ENCODE data around the gene RBM33.
A peak's percentile ranks its signal among the peaks of the same experiment; 100 is the strongest.

Gene RBM33

GRCh38 chr7:155798673-155799439 lies 154.4 kb downstream of the RBM33 start:
- DNase-seq, result no peak

GRCh38 chr7:155799514-155799913 lies 155.1 kb downstream of the RBM33 start:
- no peak for DNase-seq

GRCh38 chr7:155800301-155800700 lies 155.8 kb downstream of the RBM33 start:
- no peak for DNase-seq

- DNase-seq, result no peak
Observed at GRCh38 chr7:155800741-155801267, 156.3 kb downstream of the RBM33 start.

- no peak for DNase-seq
Observed at GRCh38 chr7:155802291-155802690, 157.8 kb downstream of the RBM33 start.

- no peak for DNase-seq
Observed at GRCh38 chr7:155802906-155803417, 158.5 kb downstream of the RBM33 start.

- DNase-seq, result peak; percentile 68
Observed at GRCh38 chr7:155803418-155804376, 159.2 kb downstream of the RBM33 start.

- no peak for DNase-seq
Observed at GRCh38 chr7:155804431-155804831, 160.0 kb downstream of the RBM33 start.

GRCh38 chr7:155804897-155805825 lies 160.7 kb downstream of the RBM33 start:
- peak; percentile 86 for DNase-seq

- no peak for DNase-seq
Observed at GRCh38 chr7:155805826-155806095, 161.3 kb downstream of the RBM33 start.

GRCh38 chr7:155806096-155806871 lies 161.8 kb downstream of the RBM33 start:
- no peak for DNase-seq

GRCh38 chr7:155807065-155807671 lies 162.7 kb downstream of the RBM33 start:
- DNase-seq, result no peak

- DNase-seq, result peak; percentile 65
Observed at GRCh38 chr7:155807789-155808548, 163.5 kb downstream of the RBM33 start.

GRCh38 chr7:155808549-155809331 lies 164.3 kb downstream of the RBM33 start:
- DNase-seq, result peak; percentile 88

- DNase-seq, result peak; percentile 69
Observed at GRCh38 chr7:155809332-155809946, 165.0 kb downstream of the RBM33 start.

GRCh38 chr7:155809947-155810769 lies 165.7 kb downstream of the RBM33 start:
- peak; percentile 64 for DNase-seq

- DNase-seq, result peak; percentile 66
Observed at GRCh38 chr7:155810770-155811559, 166.5 kb downstream of the RBM33 start.
